ENCODE data around the gene HNRNPA0.
"Not testable (repeated sequence)": the region's sequence is repeated elsewhere in the genome, so short reads cannot be mapped to it uniquely, and the experiment has no call there.

HNRNPA0 gene

DNA sequence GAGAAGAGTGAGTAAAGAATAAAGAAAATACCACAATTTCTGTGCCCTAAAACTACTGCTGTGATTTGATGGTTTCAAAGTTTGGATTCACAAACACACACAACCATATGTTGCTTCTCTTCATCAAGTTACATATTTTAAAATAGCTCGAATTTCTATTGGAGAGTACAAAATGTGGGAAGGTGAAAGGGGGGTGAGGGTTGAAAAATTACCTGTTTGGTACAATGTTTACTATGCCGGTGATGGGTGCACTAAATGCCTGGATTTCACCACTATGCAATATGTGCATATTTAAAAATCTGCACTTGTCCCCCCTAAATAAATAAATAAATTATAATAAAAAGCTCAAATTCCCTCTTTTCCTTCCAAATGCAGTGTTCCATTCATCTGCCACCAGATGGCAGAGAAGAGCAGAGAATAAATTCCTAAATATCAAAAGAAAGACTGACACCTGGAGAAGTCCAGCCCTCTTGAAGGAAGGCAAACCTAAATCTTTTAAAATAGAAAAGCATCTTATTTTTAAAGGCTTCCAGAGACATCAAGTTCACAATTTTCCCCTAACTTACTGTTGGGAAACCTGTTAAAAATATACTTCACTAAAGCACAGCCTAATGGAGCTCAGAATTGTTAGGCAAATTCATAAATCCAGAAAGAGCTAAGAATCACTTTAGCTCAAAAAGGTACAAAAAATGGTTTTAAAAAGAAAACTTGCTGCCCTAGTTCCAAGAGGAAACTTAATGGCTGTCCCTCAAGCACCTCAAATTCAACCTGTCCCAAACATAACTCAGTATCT, 24.8 kb upstream of the HNRNPA0 start:
- H3K9me3 ChIP-seq, result no peaks in the 10 kb centered on the region
- TF ChIP-seq CTCF (IDR thresholded peaks at IDR 0.05; ENCODE audit: low read depth, low read length), result peak; percentile 80
- no peak overlapping the region for H3K4me3 ChIP-seq (ENCODE audit: low read depth, low read length)
- H3K36me3 ChIP-seq, result no peaks in the 10 kb centered on the region
- no peaks in the 10 kb centered on the region for H3K4me1 ChIP-seq
- DNase-seq, result no peak
- H3K27me3 ChIP-seq, result no peaks in the 10 kb centered on the region

- H3K27me3 ChIP-seq; H3K9me3 ChIP-seq; H3K4me1 ChIP-seq; H3K4me3 ChIP-seq (ENCODE audit: low read depth, low read length); DNase-seq; H3K36me3 ChIP-seq: not testable (repeated sequence)
Measured at GRCh38 chr5:137767937-137768336, 13.8 kb upstream of the HNRNPA0 start.

DNA sequence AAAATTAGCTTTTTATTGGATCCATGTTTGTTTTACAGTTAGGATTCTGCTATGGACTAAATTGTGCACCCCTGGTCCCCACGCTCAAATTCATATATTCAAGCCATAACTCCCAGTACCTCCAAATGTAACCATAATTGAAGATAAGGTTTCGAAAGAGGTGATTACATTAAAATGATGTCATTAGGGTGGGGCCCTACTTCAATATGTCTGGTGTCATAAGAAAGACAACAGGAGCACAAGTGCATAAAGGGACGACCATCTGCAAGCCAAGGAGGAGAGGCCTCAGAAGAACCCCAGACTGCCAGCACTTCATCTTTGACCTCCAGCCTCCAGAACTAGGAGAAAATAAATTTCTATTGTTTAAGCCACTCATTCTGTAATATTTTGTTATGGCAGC, 7.4 kb upstream of the HNRNPA0 start:
- no peaks in the 10 kb centered on the region for H3K27me3 ChIP-seq
- no peak overlapping the region for H3K4me3 ChIP-seq (ENCODE audit: low read depth, low read length)
- TF ChIP-seq CTCF (IDR thresholded peaks at IDR 0.05; ENCODE audit: low read depth, low read length), result no peak
- no peaks in the 10 kb centered on the region for H3K9me3 ChIP-seq
- H3K4me1 ChIP-seq, result peaks cover 3% of the 10 kb centered on the region; the same call in 1 of the 2 replicates
- no peaks in the 10 kb centered on the region for H3K36me3 ChIP-seq
- DNase-seq, result no peak

DNA sequence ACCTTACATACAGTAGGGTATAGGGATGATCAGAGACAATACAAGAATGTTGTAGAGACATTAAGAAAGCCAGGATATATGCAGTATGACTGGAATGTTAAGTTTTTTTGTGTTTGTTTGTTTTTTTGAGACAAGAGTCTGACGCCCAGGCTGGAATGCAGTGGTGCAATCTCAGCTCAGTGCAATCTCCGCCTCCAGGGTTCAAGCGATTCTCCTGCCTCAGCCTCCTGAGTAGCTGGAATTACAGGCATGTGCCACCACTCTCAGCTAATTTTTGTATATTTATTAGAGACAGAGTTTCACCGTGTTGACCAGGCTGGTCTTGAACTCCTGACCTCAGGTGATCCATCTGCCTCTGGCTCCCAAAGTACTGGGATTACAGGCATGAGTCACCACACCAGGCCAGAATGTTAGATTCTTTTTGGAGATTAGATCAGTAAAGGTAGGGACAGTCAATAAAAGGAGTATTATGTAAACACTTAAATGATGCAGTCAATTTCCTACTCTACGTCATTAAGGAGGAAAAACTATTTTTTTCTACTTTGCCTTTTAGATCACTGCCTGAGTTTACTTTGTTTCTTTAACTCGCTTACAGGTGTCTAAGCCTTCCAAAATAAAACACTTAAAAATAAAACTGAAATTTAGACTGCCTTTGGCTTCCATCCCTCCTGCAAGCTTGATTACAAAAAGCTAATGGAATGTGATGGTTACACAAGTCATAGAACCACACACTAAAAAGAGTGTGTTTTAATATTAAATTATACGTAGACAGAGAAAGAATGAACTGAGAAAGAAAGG, 6.8 kb upstream of the HNRNPA0 start:
- no peaks in the 10 kb centered on the region for H3K9me3 ChIP-seq
- H3K4me1 ChIP-seq, result peaks cover 3% of the 10 kb centered on the region; the same call in 1 of the 2 replicates
- H3K27me3 ChIP-seq, result no peaks in the 10 kb centered on the region
- H3K4me3 ChIP-seq (ENCODE audit: low read depth, low read length), result no peak overlapping the region
- no peak for DNase-seq
- no peaks in the 10 kb centered on the region for H3K36me3 ChIP-seq
- no peak for TF ChIP-seq CTCF (IDR thresholded peaks at IDR 0.05; ENCODE audit: low read depth, low read length)

DNA sequence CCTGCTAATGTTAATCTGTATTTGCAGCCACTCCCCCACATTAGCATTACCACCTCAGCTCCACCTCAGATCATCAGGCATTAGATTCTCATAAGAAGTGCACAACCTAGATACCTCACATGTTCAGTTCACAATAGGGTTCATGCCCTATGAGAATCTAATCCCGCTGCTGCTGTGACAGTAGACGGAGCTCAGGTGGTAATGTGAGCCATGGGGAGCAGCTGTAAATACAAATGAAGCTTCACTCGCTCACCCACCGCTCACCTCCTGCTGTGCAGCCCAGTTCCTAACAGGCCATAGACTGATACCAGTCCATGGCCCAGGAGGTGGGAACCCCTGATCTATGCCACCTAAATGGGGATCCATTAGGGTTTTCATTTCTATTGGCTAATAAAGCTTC, 6.1 kb upstream of the HNRNPA0 start:
- Histone ChIP-seq H3K4me3 (ENCODE audit: low read depth, low read length) (no peak overlapping the region), H3K4me1 (peaks cover 4% of the 10 kb centered on the region; the same call in 1 of the 2 replicates)

More for the DNA sequence above, 6.1 kb upstream of the HNRNPA0 start:
- no peak for DNase-seq
- no peaks in the 10 kb centered on the region for H3K9me3 ChIP-seq
- H3K27me3 ChIP-seq, result no peaks in the 10 kb centered on the region
- no peaks in the 10 kb centered on the region for H3K36me3 ChIP-seq
- no peak for TF ChIP-seq CTCF (IDR thresholded peaks at IDR 0.05; ENCODE audit: low read depth, low read length)
